HUES48 (cell line): ENCODE data around the gene SYT13.

Source experiments
- H3K27ac ChIP-seq: one replicate; pipeline ENCODE4 v1.7.0; 2013; ENCODE audit warnings: low read depth, low read length, inconsistent platforms
- H3K27me3 ChIP-seq: 2 replicates; pipeline ENCODE4 v1.6.1; 2013; ENCODE audit warnings: mild to moderate bottlenecking, low read length; ENCODE audit not compliant: control insufficient read depth, insufficient read depth
- H3K36me3 ChIP-seq: 2 replicates; pipeline ENCODE4 v1.6.1; 2013; ENCODE audit warnings: low read length; ENCODE audit not compliant: control insufficient read depth, insufficient read depth
- H3K4me1 ChIP-seq: 2 replicates; pipeline ENCODE4 v1.6.1; 2013; ENCODE audit warnings: mild to moderate bottlenecking, low read length; ENCODE audit not compliant: control insufficient read depth, insufficient read depth
- H3K4me3 ChIP-seq: 2 replicates; pipeline ENCODE4 v1.5.1; 2013; ENCODE audit warnings: mild to moderate bottlenecking, low read depth, low read length
- H3K9ac ChIP-seq: 2 replicates; pipeline ENCODE4 v1.6.1; 2013; ENCODE audit warnings: mild to moderate bottlenecking, low read depth, low read length, moderate library complexity
- H3K9me3 ChIP-seq: 2 replicates; pipeline ENCODE4 v1.6.1; 2013; ENCODE audit warnings: low read length; ENCODE audit not compliant: control insufficient read depth, insufficient read depth

Gene SYT13

DNA sequence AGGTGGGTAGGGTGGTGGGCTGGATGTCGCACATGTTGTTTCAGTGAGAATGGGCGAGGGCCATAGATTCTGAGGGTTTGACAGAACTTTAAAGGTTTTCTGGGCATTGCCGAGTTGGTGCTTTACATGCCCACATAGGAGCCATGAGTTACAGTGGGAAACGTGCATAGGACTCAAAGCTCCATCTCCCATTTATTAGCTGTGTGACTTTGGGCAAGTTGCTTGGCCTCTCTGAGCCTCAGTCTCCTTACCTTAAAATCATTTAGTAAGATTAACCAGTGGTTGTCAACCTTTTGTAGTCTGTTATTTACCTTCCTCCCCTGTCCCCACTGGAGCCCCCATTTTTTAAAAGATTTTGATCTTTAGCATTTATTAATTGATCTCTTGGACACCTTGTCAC, 67.4 kb downstream of the SYT13 start:
- no peaks in the 10 kb centered on the region for H3K9me3 ChIP-seq
- H3K27ac ChIP-seq: no peak overlapping the region
- H3K4me3 ChIP-seq: no peak overlapping the region
- no peak overlapping the region for H3K9ac ChIP-seq
- H3K4me1 ChIP-seq: no peaks in the 10 kb centered on the region
- peaks cover 4% of the 10 kb centered on the region; the same call in 1 of the 2 replicates for H3K36me3 ChIP-seq
- H3K27me3 ChIP-seq: no peaks in the 10 kb centered on the region

DNA sequence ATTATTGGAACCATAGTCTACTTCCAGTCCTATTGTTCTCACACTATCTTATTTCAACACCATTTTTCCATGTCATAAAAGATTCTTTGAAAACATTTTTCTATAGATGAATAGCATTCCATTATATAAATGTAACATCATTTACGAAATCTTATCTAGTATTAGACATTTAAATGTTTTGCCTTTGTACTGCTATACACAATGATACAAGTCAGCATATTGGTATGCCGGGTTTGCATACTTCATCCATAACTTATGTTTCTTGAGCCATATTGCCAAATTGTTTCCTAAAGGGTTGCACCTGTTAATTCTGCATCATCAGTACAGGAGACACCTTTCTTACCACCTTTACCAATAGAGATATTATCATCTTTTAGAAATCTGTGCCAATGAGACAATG, 68.2 kb downstream of the SYT13 start:
- no peak overlapping the region for H3K27ac ChIP-seq
- no peaks in the 10 kb centered on the region for H3K9me3 ChIP-seq
- no peak overlapping the region for H3K4me3 ChIP-seq
- H3K4me1 ChIP-seq: no peaks in the 10 kb centered on the region
- no peaks in the 10 kb centered on the region for H3K27me3 ChIP-seq
- H3K9ac ChIP-seq: no peak overlapping the region
- H3K36me3 ChIP-seq: peaks cover 4% of the 10 kb centered on the region; the same call in 1 of the 2 replicates

DNA sequence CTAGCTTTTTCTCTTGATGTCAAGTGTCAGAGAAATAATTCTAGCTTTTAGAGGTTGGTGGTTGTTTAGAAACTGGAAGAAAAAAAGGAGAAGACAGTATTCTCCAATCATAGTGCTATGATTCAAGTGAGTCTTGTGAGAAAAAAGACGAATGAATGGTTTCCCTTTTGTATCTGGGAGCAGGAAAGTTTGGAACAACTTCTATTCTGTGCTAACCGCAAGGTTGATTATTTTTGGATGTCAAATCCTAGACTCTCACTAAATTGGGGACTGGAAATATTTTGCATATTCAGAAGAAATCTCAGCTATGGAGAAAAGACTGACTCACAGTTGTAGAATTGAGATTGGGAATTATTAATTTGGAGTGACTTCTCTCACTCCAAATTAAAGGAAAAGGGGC, 69.2 kb downstream of the SYT13 start:
- Histone ChIP-seq H3K4me3 (no peak overlapping the region), H3K9me3 (no peaks in the 10 kb centered on the region), H3K4me1 (no peaks in the 10 kb centered on the region), H3K9ac (no peak overlapping the region), H3K27me3 (no peaks in the 10 kb centered on the region), H3K27ac (no peak overlapping the region), H3K36me3 (peaks cover 4% of the 10 kb centered on the region)

DNA sequence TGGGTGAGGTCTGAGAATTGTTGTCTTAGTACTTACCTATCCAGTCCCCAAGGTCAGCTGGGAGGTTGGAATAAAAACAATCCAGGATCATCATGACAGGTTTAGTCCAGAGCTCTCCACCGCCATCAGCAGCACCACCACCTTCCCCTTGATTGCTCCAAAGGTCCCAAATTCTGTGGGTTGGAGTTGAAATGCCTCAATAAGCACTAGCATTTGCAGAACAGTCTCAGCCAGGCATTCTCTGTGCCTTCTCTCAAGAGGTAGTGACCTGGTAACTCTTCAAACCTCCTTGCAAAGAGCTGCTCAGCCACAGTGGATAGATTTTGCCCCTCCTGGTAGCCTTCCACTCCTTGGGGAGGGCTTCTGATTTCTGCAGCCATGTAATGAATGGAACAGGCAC, 70.1 kb downstream of the SYT13 start:
- Histone ChIP-seq H3K4me3 (no peak overlapping the region), H3K36me3 (peaks cover 4% of the 10 kb centered on the region), H3K4me1 (no peaks in the 10 kb centered on the region), H3K27me3 (no peaks in the 10 kb centered on the region), H3K27ac (no peak overlapping the region), H3K9ac (no peak overlapping the region), H3K9me3 (no peaks in the 10 kb centered on the region)

DNA sequence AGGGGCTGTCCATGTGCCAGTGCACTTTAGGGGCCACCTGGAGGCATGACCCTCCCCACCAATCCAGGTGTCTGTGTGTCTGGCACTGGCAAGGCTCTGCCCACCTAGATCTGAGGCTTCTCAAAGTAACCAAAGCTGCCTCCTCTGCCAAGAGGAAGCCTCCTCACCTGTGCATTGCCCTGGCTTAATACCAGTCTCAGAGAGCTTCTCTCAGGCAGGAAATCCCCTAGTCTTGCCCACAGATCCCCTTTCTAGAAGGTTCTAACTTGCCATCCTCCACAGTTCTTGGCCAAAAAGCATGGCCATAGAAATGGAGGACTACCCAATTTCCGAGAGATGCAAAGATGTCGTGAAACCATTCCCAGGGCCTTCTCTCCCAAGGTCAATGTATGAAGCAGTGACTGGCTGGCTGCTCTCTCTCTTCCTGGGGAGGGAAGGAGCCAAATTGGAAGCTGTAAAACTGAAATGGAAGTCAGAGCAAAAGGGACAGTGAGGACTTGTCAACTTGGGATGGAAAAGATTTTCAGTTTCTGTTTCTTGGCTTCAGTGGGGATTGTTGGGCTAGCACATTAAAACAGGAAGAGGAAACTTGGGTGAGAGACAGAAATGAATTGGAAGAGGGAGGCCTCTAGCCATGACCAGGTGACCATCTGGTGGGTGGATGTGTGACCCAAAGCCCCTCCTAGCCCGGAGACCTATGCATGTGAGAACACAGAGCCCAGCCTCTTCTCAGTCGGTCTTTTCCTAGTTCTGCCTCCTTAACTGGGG, 70.9 kb downstream of the SYT13 start:
- peaks cover 2% of the 10 kb centered on the region; the same call in 1 of the 2 replicates for H3K4me1 ChIP-seq
- no peak overlapping the region for H3K9ac ChIP-seq
- no peak overlapping the region for H3K27ac ChIP-seq
- no peak overlapping the region for H3K4me3 ChIP-seq
- H3K27me3 ChIP-seq: no peaks in the 10 kb centered on the region
- no peaks in the 10 kb centered on the region for H3K9me3 ChIP-seq
- H3K36me3 ChIP-seq: peaks cover 4% of the 10 kb centered on the region

DNA sequence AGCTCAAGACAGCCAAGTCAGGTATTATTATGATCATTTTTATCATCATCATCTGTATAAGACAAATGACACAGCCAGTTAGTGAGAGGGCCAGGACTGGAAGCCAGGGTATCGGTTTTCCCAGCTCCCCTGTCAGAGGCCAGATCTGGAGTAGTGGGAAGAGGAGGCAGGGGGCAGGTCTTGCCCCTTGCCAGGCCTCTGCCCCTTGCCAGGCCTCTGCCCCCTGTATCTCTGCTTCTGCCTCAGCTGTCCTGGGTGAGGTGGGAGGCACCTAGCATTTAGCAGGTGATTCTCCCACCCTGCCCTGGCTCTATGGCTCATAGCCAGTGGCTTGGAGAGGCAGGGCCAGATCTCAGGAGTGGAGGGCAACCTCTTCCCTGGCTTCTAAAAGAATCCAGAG, 72.4 kb downstream of the SYT13 start:
- peaks cover 12% of the 10 kb centered on the region for H3K4me1 ChIP-seq
- no peak overlapping the region for H3K9ac ChIP-seq
- H3K36me3 ChIP-seq: peaks cover 2% of the 10 kb centered on the region
- no peaks in the 10 kb centered on the region for H3K9me3 ChIP-seq
- no peak overlapping the region for H3K4me3 ChIP-seq
- no peak overlapping the region for H3K27ac ChIP-seq
- H3K27me3 ChIP-seq: no peaks in the 10 kb centered on the region

DNA sequence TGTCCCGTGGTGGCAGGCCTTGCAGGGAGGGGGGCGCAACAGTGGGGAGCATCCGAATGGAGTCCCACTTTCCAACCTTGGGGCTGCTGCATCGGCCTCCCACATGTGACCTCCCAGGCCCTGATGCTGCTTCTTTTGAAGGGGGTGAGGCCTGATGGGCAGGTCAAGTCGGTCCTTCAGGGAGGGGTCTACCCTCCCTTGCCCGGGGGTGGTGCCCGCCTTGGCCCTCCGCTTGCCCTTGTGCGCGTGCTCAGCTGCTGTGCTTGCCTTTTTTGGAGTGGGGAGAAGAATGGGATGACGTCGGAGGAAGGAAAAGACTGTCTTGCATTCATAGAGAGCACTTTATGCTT, 72.8 kb downstream of the SYT13 start:
- H3K9me3 ChIP-seq: no peaks in the 10 kb centered on the region
- H3K4me1 ChIP-seq: peaks cover 12% of the 10 kb centered on the region

DNA sequence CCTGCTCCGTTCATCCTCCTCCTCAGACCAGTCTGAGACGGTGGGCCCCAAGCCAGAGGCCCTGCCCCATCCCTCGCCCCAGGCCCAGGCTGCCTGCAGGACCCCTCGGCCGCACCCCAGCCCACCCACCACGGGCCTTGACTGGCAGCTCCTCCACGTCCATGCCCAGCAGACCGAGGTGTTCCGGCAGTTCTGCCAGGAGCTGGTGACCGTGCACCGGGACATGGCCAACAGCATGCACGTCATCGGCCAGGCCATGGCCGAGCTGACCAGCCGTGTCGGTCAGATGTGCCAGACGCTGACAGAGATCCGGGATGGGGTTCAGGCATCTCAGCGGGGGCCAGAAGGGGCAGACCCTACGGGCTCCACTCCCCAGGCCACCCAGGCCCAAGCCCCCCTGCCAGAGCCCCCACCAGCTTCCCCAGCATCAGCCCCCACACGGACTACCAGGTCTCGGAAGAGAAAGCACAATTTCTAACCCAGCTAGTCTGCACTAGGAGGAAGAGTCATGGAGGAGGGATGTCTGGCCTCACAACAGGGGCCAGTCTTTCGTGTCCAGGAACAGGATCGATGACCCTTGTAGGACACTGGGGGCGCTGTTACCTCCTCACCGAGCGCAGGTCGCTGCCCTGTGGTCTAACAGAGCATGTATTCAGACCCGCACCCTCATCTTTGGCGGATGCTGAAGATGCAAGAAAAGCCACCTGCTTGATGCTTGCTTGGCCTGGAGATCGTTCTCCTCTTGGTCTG, 73.4 kb downstream of the SYT13 start:
- H3K4me1 ChIP-seq: peaks cover 12% of the 10 kb centered on the region
- no peaks in the 10 kb centered on the region for H3K9me3 ChIP-seq
- H3K27ac ChIP-seq: no peak overlapping the region
- no peak overlapping the region for H3K4me3 ChIP-seq
- peaks cover 3% of the 10 kb centered on the region for H3K36me3 ChIP-seq
- no peaks in the 10 kb centered on the region for H3K27me3 ChIP-seq
- no peak overlapping the region for H3K9ac ChIP-seq

More for the DNA sequence above, 72.8 kb downstream of the SYT13 start:
- peaks cover 3% of the 10 kb centered on the region for H3K36me3 ChIP-seq
- H3K4me3 ChIP-seq: no peak overlapping the region
- no peaks in the 10 kb centered on the region for H3K27me3 ChIP-seq
- H3K9ac ChIP-seq: no peak overlapping the region
- H3K27ac ChIP-seq: no peak overlapping the region

DNA sequence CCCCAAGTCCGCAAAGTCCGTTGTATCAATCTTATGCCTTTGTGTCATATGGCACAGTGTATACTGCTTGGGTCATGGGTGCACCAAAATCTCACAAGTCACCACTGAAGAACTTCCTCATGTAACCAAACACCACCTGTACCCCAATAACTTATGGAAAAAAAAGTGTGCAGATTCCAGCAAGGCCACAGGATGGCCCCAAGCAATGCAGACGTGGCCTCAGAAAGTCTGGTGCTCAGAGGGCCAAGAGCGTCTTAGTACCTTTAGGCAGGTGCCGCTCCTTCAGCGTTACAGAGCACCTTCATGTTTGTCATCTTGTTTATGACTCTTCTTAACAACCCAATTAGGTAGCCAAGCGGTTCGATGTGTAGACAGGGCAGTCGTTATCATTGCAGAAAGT, 74.4 kb downstream of the SYT13 start:
- Histone ChIP-seq H3K4me1 (peaks cover 12% of the 10 kb centered on the region), H3K9me3 (no peaks in the 10 kb centered on the region), H3K4me3 (no peak overlapping the region), H3K9ac (no peak overlapping the region), H3K27me3 (no peaks in the 10 kb centered on the region), H3K36me3 (peaks cover 3% of the 10 kb centered on the region), H3K27ac (no peak overlapping the region)

DNA sequence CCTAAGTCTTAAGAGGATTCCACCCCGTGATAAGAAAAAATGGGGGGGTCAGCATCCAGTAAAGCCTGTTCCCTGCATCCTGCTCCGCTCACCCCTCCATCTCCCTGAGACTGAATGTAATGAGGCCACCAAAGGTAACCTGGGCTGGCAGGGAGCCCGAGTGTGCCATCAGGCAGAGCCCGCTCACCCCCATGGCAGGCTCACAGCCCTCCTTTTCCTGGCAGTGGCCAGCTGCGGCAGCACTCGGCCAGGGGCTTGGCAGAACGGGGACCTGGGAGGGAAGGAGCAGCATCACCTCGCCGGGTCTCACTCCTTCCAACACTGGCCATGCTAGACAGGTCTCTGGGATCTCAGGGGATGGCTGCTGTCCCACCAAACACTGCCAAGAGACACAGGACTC, 75.3 kb downstream of the SYT13 start:
- peaks cover 3% of the 10 kb centered on the region for H3K36me3 ChIP-seq
- H3K27me3 ChIP-seq: no peaks in the 10 kb centered on the region
- H3K9ac ChIP-seq: no peak overlapping the region
- H3K4me3 ChIP-seq: no peak overlapping the region
- H3K27ac ChIP-seq: no peak overlapping the region
- H3K9me3 ChIP-seq: no peaks in the 10 kb centered on the region
- peaks cover 12% of the 10 kb centered on the region for H3K4me1 ChIP-seq

DNA sequence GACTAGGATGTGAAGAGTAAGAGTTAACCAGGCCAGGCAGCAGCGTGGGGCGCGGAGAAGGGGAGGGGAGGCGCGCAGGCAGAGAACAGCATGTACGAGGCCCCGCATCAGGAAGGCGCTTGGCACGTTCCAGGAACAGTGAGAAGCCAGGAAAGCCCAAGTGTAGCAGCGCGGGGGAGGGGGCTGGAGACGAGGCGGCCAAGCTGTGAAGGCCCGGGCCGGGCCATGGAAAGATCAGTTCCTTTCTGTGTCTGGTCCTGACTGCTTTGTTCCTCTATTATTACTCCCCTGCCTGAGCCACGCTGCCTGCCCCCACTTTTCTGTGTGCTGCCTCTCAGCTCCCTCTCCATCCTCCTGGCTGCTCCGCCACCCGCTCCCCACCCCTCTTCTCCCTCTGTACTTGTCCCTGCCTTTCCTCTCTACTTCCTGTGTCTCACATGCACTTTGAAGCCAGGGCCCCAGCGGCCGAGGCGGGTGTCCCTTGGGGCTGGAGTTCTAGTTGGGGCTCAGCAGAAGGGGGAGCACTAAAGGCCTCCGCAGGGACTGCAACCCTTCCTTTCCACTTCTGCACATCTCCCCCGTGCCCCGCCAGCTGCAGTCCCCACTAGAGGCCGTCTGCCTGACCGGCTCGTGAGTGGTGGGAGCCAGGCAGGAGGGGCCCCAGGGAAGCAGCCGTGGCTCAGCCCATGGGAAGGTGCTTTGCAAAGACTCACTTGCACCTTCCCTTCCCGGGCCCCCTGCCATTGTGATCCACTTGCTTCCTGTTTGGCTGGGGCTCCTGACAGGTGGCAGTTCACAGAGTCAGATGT, 76.0 kb downstream of the SYT13 start:
- H3K27me3 ChIP-seq: no peaks in the 10 kb centered on the region
- H3K4me3 ChIP-seq: no peak overlapping the region
- H3K27ac ChIP-seq: no peak overlapping the region
- H3K4me1 ChIP-seq: peaks cover 12% of the 10 kb centered on the region
- peaks cover 3% of the 10 kb centered on the region for H3K36me3 ChIP-seq
- H3K9ac ChIP-seq: no peak overlapping the region
- H3K9me3 ChIP-seq: no peaks in the 10 kb centered on the region
